Trophoblast cell (in vitro differentiated cells and primary cell): Measurements from ENCODE around the gene NINJ2.
A peak's percentile ranks its signal among the peaks of the same experiment; 100 is the strongest.

Experiments
- DNase-seq, 2 donors: peaks; one replicate each; pipeline ENCODE4 v3.0.0-alpha.2; 2016
- H2AFZ ChIP-seq: 2 replicates; pipeline ENCODE4 v1.6.1; 2013; ENCODE audit warnings: low read length, moderate library complexity, mild to moderate bottlenecking; ENCODE audit not compliant: insufficient read depth, poor library complexity
- H2AK5ac ChIP-seq: 2 replicates; pipeline ENCODE4 v1.6.1; 2013; ENCODE audit warnings: mild to moderate bottlenecking, low read length
- H2BK120ac ChIP-seq: 2 replicates; pipeline ENCODE4 v1.6.1; 2013; ENCODE audit warnings: low read length, mild to moderate bottlenecking, moderate library complexity; ENCODE audit not compliant: insufficient read depth, poor library complexity
- H2BK12ac ChIP-seq: 2 replicates; pipeline ENCODE4 v1.6.1; 2013; ENCODE audit warnings: mild to moderate bottlenecking, low read length, moderate library complexity
- H2BK5ac ChIP-seq: 2 replicates; pipeline ENCODE4 v1.6.1; 2013; ENCODE audit warnings: low read length, low read depth, moderate library complexity, mild to moderate bottlenecking; ENCODE audit not compliant: poor library complexity
- H3K14ac ChIP-seq: 2 replicates; pipeline ENCODE4 v1.6.1; 2013; ENCODE audit warnings: mild to moderate bottlenecking, low read length
- H3K18ac ChIP-seq: 2 replicates; pipeline ENCODE4 v1.6.1; 2013; ENCODE audit warnings: mild to moderate bottlenecking, low read length
- H3K23ac ChIP-seq: 2 replicates; pipeline ENCODE4 v1.6.1; 2013; ENCODE audit warnings: low read length
- H3K27ac ChIP-seq: 2 replicates; pipeline ENCODE4 v1.5.1; 2013; ENCODE audit warnings: low read depth, mild to moderate bottlenecking, inconsistent platforms, low read length, moderate library complexity
- H3K27me3 ChIP-seq: 2 replicates; pipeline ENCODE4 v1.6.1; 2013; ENCODE audit warnings: inconsistent platforms, mild to moderate bottlenecking, low read length, moderate library complexity; ENCODE audit not compliant: insufficient read depth
- H3K36me3 ChIP-seq, 2 experiments: 1 replicate in 1 of 2; 2 replicates in 1 of 2; pipeline ENCODE4 v1.6.1; 2013; ENCODE audit warnings: low read length in 2 of 2, mild to moderate bottlenecking in 2 of 2, moderate library complexity in 1 of 2; ENCODE audit not compliant: insufficient read depth in 2 of 2, control insufficient read depth in 1 of 2
- H3K4ac ChIP-seq: 2 replicates; pipeline ENCODE4 v1.6.1; 2013; ENCODE audit warnings: low read depth, mild to moderate bottlenecking, low read length, moderate library complexity
- H3K4me1 ChIP-seq, 2 experiments: 1 replicate in 1 of 2; 2 replicates in 1 of 2; pipeline ENCODE4 v1.6.1; 2013; ENCODE audit warnings: low read length in 2 of 2, mild to moderate bottlenecking in 2 of 2, moderate library complexity in 1 of 2; ENCODE audit not compliant: insufficient read depth in 2 of 2, control insufficient read depth in 1 of 2
- H3K4me2 ChIP-seq: 2 replicates; pipeline ENCODE4 v1.6.1; 2013; ENCODE audit warnings: inconsistent platforms, mild to moderate bottlenecking, low read length, moderate library complexity
- H3K4me3 ChIP-seq: 2 replicates; pipeline ENCODE4 v1.5.1; 2013; ENCODE audit warnings: mild to moderate bottlenecking, low read depth, low read length, inconsistent platforms
- H3K79me1 ChIP-seq: one replicate; pipeline ENCODE4 v1.6.1; 2013; ENCODE audit warnings: low read length
- H3K79me2 ChIP-seq: 2 replicates; pipeline ENCODE4 v1.6.1; 2013; ENCODE audit warnings: low read length, mild to moderate bottlenecking; ENCODE audit not compliant: control insufficient read depth, insufficient read depth, poor library complexity
- H3K9ac ChIP-seq: 2 replicates; pipeline ENCODE4 v1.6.1; 2013; ENCODE audit warnings: mild to moderate bottlenecking, low read length
- H3K9me3 ChIP-seq: 2 replicates; pipeline ENCODE4 v1.6.1; 2013; ENCODE audit warnings: low read depth, mild to moderate bottlenecking, control low read depth, inconsistent platforms, low read length; ENCODE audit not compliant: insufficient read depth
- H4K12ac ChIP-seq: 2 replicates; pipeline ENCODE4 v1.6.1; 2013; ENCODE audit warnings: low read depth, mild to moderate bottlenecking, low read length, moderate library complexity
- H4K8ac ChIP-seq: 2 replicates; pipeline ENCODE4 v1.6.1; 2013; ENCODE audit warnings: low read depth, mild to moderate bottlenecking, low read length, moderate library complexity
- H4K91ac ChIP-seq: one replicate; pipeline ENCODE4 v1.6.1; 2013; ENCODE audit warnings: low read depth, mild to moderate bottlenecking, low read length, moderate library complexity
- WGBS: extraction: QIAGEN DNeasy Blood & Tissue Kit; methylation state at CpG from one replicate; pipeline ENCODE4 v1.1.7; 2013; ENCODE audit warnings: missing lambda C conversion rate; ENCODE audit not compliant: insufficient read length, insufficient coverage; ENCODE audit errors: extremely low coverage; 5-methylcytosine and 5-hydroxymethylcytosine counted together

The NINJ2 gene

DNA sequence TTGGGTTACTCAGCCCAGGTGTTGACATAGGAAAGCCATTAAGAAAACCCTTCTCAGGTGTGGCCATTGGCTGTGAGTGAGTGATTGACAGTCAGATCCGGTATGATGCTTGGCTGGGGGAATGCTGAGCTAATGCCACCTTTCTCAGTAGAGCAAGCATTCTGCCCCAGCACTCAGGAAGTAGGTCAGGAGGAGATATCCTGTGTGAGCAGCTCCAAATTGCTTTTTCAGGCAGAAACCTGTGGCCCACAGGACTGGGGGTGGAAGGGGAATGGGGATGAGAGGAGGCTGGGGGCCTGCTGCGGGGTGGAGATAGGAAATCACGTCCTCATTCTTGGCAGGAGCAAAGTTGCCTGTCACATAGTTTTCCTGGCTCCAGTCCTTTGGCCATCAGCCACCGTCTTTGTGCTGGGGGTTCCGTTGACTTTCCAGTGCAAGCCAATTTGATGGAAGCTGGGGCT is 55.7 kb downstream of the NINJ2 start:
- Histone ChIP-seq H3K27me3 (no peaks in the 10 kb centered on the region), H3K27ac (no peak overlapping the region), H3K36me3 (no peaks in the 10 kb centered on the region), H3K79me2 (no peaks in the 10 kb centered on the region), H3K4me3 (no peak overlapping the region), H3K79me1 (no peaks in the 10 kb centered on the region), H2BK5ac (no peak overlapping the region), H4K8ac (no peak overlapping the region), H3K9ac (no peak overlapping the region), H3K23ac (no peak overlapping the region), H2BK12ac (no peak overlapping the region), H2BK120ac (no peak overlapping the region), H2AK5ac (no peak overlapping the region), H3K18ac (no peak overlapping the region), H2AFZ (no peak overlapping the region), H3K4ac (no peak overlapping the region), H3K4me1 (peaks cover 5 to 9% of the 10 kb centered on the region in 2 experiments), H4K12ac (no peak overlapping the region), H3K4me2 (no peak overlapping the region), H4K91ac (no peak overlapping the region), H3K14ac (no peak overlapping the region), H3K9me3 (no peaks in the 10 kb centered on the region)
- DNase-seq: peak; percentile 62 to 77
- WGBS: no CpG with 5 or more reads among the region's 5 CpGs

DNA sequence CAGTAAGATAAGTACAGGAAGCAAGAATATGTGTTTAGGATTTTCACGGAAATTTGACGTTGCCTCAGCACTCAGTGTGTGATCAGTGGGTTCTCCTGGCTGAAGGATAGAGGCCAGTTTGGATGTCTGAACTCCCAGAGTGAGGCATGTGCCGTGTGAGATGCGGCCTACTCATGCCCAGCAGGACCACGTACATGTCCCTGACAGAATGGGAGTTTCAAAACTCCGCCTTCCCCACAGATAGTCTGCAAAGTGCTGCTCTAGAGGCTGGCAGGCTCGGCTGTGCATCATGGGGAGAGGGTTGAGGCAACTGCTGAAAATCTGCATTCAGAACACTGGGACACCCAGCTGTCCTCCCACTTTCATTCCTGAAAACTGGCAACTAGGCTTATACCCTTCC is 58.3 kb downstream of the NINJ2 start:
- no peak overlapping the region for H4K8ac ChIP-seq
- no peaks in the 10 kb centered on the region for H3K79me1 ChIP-seq
- DNase-seq: no peak
- no peak overlapping the region for H2BK12ac ChIP-seq
- WGBS: no CpG with 5 or more reads among the region's 7 CpGs
- no peak overlapping the region for H2AFZ ChIP-seq
- no peak overlapping the region for H3K23ac ChIP-seq
- no peak overlapping the region for H3K27ac ChIP-seq
- no peak overlapping the region for H3K4me2 ChIP-seq
- H3K18ac ChIP-seq: no peak overlapping the region
- no peak overlapping the region for H4K91ac ChIP-seq
- no peak overlapping the region for H3K9ac ChIP-seq
- H2AK5ac ChIP-seq: no peak overlapping the region
- no peak overlapping the region for H3K14ac ChIP-seq
- H4K12ac ChIP-seq: no peak overlapping the region
- no peaks in the 10 kb centered on the region for H3K9me3 ChIP-seq
- no peaks in the 10 kb centered on the region for H3K36me3 ChIP-seq
- H3K4ac ChIP-seq: no peak overlapping the region
- no peak overlapping the region for H3K4me3 ChIP-seq
- no peak overlapping the region for H2BK120ac ChIP-seq
- peaks cover under 1 to 4% of the 10 kb centered on the region in 2 experiments for H3K4me1 ChIP-seq
- H3K27me3 ChIP-seq: no peaks in the 10 kb centered on the region
- no peaks in the 10 kb centered on the region for H3K79me2 ChIP-seq
- no peak overlapping the region for H2BK5ac ChIP-seq

DNA sequence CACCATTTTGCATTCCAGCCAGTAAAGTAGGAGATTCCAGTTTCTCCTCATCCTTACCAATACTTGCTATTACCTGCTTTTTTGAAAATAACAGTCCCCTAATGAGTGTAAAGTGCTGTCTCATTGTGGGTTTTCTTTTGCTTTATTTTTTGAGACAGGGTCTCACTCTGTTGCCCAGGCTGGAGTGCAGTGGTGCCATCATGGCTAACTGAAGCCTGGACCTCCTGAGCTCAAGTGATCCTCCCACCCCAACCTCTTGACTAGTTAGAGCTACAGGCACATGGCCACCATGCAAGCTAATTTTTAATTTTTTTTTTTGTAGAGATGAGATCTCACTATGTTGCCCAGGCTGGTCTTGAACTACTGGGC is 60.6 kb downstream of the NINJ2 start:
- no peaks in the 10 kb centered on the region for H3K79me1 ChIP-seq
- H3K9ac ChIP-seq: no peak overlapping the region
- H3K23ac ChIP-seq: no peak overlapping the region
- H4K12ac ChIP-seq: no peak overlapping the region
- H4K91ac ChIP-seq: no peak overlapping the region
- no peaks in the 10 kb centered on the region for H3K36me3 ChIP-seq
- DNase-seq: no peak
- no peak overlapping the region for H2AK5ac ChIP-seq
- H3K4me3 ChIP-seq: no peak overlapping the region
- H3K18ac ChIP-seq: no peak overlapping the region
- no peak overlapping the region for H3K4me2 ChIP-seq
- no peak overlapping the region for H3K27ac ChIP-seq
- H2BK5ac ChIP-seq: no peak overlapping the region
- peaks cover 0 to 2% of the 10 kb centered on the region in 2 experiments for H3K4me1 ChIP-seq
- no peak overlapping the region for H3K4ac ChIP-seq
- no peaks in the 10 kb centered on the region for H3K79me2 ChIP-seq
- no peak overlapping the region for H3K14ac ChIP-seq
- H2BK12ac ChIP-seq: no peak overlapping the region
- no peaks in the 10 kb centered on the region for H3K27me3 ChIP-seq
- H2BK120ac ChIP-seq: no peak overlapping the region
- peaks cover 2% of the 10 kb centered on the region for H3K9me3 ChIP-seq
- no peak overlapping the region for H4K8ac ChIP-seq
- no peak overlapping the region for H2AFZ ChIP-seq

DNA sequence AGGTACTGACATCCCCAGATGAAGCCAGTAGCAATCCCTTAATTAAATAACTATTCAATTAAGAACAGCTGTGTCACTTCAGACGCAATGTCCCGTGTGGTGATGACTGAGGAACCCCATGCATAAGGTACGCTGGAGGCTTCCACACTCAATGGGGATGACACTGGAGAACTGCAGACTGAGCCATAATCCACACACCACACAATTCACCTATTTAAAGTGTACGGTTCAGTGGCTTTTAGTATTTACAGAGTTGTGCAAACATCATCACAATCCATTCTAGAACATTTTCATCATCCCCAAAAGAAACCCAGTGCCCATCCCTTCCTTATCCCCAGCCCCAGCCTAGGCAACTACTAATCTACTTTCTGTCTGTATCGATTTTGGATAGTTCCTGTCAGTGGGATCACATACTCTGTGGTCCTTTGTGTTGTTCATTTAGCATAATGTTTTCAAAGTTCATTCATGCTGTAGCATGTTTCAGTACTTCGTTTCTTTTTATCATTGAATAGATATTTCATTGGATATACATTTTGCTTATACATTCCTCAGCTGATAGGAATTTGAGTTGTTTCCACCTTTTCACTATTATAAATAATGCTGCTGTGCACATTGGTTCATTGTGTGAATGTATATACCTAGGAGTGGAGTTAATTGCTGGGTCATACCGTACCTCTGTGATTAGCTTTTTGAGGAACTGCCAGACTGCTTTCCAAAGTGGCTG is 61.1 kb downstream of the NINJ2 start:
- H2BK120ac ChIP-seq: no peak overlapping the region
- H3K36me3 ChIP-seq: no peaks in the 10 kb centered on the region
- no peak overlapping the region for H3K4ac ChIP-seq
- H3K9ac ChIP-seq: no peak overlapping the region
- H4K91ac ChIP-seq: no peak overlapping the region
- no peak overlapping the region for H3K4me2 ChIP-seq
- no peaks in the 10 kb centered on the region for H3K27me3 ChIP-seq
- no peak overlapping the region for H3K27ac ChIP-seq
- H2BK12ac ChIP-seq: no peak overlapping the region
- H3K9me3 ChIP-seq: peaks cover 2% of the 10 kb centered on the region
- no peak overlapping the region for H3K18ac ChIP-seq
- H3K23ac ChIP-seq: no peak overlapping the region
- no peak overlapping the region for H3K4me3 ChIP-seq
- H2AFZ ChIP-seq: no peak overlapping the region
- no CpG with 5 or more reads among the region's 7 CpGs for WGBS
- H4K8ac ChIP-seq: no peak overlapping the region
- no peak overlapping the region for H3K14ac ChIP-seq
- peaks cover 0 to 2% of the 10 kb centered on the region in 2 experiments for H3K4me1 ChIP-seq
- no peak overlapping the region for H4K12ac ChIP-seq
- no peak for DNase-seq
- no peaks in the 10 kb centered on the region for H3K79me1 ChIP-seq
- no peak overlapping the region for H2BK5ac ChIP-seq
- no peaks in the 10 kb centered on the region for H3K79me2 ChIP-seq
- H2AK5ac ChIP-seq: no peak overlapping the region
